Measurements from ENCODE around the gene DIDO1.

Gene DIDO1

DNA sequence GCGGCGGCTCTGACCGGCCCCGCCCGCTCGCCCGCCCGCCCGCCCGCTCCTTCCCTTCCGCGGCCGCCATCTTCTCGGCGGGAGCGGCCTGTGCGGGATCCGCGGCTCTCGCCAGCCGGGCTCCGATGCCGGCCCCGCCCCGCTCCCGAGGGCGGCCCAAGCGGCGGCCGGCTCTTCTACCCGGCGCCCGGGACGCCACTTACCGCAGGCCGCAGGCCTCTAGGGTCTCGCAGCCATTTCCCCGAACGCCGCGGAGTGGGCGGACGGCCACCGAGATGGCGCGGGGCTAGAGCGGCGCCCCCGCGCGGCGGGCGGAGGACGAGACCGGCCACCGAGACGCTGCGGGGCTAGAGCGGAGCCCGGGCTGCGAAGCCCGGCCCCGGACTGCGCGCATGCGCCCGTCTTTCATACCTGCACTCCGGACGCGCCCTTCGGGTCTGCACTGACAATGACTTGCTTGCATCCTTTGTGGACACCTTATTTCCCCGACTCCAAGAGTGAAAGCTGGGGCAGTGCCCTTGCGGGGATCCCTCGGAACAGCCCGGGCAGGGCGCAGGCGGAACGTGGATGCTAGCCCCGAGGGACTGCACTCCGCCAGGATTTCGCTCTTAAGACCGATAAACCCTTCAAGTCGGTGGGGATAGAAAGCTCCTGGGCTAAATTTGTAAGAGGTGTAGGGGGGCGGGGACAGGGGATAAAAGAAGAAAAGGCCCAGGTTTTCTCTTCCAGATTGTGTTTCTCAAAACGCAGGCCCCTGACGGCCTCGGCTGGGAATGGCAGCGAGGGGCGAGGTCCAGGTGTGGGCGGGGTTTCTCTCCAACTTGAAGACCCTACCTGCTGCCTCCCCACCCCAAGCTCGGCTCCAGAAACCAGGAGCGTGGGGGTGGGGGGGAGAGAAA lies at the start of gene DIDO1:
TSS of gene DIDO1 (minus strand) at position 277 of the 899 bp plus-strand sequence.
- peak; percentile 96 for DNase-seq (ENCODE audit: extremely low spot score, insufficient read length, low read depth)
- FAIRE-seq = peak; percentile 80

DNA sequence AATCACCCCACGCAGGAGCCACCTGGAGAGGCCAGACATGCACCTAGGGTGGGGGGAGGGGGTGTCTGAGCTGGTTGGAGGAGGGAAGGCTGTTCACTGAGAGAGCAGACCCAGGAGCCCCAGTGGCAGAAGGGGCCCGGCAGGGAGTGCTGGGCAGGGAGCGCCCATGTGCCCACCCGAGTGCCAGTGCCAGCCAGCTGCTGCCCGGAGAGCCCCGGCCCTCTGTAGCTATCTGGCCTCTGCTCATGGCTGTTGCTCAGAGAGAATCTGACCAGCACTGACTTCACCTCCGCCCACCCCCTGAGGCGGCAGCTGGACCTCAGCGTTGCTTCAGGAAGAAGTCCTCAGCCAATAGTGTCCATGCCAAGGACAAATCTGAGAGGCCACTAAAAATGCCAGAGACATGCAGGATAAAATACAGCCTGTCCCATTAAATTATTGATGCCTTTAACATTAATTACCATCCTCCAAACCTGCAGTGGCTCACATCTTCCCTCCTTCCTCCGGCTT lies 49.0 kb upstream of the DIDO1 start:
- DNase-seq (ENCODE audit: extremely low spot score, insufficient read length, low read depth) (no peak), FAIRE-seq (no peak)

DNA sequence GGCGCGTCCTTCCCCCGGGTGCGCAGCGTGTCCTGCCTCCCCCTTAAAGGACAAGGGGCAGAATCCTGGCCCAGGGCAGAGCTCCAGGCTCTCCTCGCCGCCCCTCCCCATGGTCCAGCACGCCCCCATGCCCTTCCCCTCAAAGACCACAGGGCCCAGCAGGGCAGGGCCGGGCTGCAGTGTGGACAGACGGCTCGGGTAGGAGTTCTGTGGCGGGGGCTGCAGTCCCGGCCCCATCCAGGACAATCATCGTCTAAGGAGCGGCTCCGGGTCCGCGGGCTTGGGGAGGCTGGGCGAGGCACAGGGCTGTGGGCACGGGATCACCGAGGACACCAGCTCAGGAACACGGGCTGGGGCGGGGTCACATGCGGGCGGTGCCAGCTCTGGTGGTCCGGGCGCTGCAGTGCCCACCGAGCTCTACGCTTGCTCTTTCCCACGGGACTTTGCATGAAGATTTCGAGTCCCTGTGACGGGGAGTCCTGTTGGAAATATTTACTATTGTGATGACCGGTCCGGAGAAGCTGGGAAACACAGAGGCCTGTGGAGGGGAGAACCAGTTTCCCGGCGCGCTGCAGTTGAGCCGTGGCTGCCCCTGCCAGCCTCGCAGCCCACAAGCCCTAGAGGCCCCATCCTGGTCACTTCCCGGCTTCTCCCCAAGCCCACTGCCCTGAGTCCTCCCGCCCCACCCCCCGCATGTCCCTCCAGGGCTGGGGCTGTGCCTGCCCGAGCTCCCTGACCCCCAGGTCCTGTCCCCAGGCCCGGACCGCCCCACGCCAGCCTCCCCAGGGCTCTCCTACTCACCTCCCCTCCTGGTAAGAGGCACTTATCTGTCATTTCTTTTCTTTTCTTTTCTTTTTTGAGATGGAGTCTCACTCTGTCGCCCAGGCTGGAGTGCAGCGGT lies 46.8 kb upstream of the DIDO1 start:
- DNase-seq (ENCODE audit: extremely low spot score, insufficient read length, low read depth) = no peak
- no peak for FAIRE-seq

DNA sequence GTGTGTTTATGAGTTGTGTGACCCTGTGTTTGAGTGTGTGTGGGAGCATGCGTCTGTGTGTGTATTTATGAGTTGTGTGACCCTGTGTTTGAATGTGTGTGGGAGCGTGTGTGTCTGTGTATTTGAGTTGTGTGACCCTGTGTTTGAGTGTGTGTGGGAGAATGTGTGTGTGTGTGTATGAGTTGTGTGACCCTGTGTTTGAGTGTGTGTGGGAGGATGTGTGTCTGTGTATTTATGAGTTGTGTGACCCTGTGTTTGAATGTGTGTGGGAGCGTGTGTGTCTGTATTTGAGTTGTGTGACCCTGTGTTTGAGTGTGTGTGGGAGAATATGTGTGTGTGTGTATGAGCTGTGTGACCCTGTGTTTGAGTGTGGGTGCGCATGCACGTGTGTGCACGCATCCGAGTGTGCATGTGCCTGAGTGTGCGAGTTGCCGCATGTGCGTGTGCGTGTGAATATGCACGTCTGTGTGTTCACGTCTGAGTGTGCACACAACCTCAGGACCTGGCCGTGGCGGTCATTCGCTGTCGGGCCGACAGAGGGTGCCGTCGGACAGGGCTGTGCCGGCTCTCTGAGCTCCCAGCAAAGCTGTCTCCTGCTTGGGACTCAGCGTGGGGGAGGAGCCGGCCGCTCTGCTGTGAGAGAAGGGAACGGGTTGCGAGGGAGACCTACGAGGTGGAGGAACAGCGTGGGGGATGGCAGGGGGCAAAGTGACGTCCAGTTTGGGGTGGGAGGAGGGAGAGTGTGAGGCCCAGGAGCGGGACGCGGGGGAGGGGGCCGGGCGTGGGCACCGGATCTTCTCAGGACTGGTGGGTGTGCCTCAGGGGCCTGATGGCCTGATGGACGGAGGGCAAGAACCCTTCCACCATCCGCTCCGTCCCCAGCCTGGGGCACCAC lies 45.9 kb upstream of the DIDO1 start:
- DNase-seq (ENCODE audit: extremely low spot score, insufficient read length, low read depth) (peak; percentile 85), FAIRE-seq (peak; percentile 79)

DNA sequence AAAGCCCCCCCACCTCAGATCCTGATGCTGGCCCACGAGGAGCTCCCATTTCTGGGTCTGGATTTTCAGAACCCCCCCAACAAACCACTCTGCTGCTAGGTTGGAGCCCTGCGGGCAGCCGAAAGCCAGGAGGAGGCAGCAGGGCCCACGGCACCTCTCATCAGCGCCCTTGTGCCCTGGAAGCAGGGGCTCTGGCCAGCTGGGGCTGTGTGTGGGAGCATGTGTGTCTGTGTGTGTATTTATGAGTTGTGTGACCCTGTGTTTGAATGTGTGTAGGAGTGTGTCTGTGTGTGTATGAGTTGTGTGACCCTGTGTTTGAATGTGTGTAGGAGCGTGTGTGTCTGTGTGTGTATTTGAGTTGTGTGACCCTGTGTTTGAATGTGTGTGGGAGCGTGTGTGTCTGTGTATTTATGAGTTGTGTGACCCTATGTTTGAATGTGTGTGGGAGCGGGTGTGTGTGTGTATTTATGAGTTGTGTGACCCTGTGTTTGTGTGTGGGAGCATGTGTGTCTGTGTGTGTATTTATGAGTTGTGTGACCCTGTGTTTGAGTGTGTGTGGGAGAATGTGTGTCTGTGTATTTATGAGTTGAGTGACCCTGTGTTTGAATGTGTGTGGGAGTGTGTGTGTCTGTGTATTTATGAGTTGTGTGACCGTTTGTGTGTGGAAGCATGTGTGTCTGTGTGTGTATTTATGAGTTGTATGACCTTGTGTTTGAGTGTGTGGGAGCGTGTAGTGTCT lies 45.1 kb upstream of the DIDO1 start:
- FAIRE-seq = peak; percentile 45
- no peak for DNase-seq (ENCODE audit: extremely low spot score, insufficient read length, low read depth)

DNA sequence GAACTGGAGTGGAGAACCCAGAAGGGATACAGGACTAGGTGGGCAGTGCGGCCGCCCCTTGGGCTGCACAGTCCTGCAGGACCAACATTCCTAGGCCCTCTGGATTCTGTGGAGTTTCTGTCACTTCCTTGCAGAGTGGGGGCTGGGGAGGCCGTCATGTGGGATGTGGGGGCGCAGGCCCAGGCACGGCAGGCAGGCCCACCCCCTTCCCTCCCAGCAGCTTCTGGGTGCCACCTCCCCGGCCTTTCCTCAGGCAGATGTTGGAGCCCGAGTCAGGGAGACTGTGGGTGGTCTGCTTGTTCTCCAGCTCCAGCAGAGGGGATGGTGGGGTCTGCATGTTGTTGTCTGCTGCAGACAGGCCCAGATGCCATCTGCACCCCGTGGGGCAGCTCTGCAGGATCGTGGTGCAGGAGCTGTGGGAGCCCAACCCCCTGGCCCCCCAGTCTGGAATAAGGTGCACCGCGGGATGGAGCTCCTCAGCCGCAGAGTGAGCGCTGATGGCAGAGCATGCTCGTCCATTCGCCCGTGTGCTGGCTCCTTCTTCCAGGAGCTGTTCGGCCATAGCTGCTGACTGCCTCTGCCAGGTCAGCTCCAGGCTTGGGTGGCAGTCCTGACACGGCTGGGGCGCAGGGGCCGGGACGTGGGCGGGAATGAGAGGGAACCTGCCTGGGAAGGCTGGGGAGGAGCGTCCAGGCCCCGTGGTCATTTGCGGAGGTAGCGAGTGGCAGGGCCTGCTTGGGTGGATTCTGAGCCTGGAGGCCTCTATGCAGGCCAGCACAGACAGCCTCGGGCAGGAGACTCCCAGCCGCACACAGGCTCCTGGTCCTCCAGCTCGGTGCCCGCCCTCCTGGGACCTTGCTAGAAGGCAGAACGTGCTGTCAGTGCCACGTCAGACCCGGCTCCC lies 44.3 kb upstream of the DIDO1 start:
- no peak for DNase-seq (ENCODE audit: extremely low spot score, insufficient read length, low read depth)
- FAIRE-seq = no peak

DNA sequence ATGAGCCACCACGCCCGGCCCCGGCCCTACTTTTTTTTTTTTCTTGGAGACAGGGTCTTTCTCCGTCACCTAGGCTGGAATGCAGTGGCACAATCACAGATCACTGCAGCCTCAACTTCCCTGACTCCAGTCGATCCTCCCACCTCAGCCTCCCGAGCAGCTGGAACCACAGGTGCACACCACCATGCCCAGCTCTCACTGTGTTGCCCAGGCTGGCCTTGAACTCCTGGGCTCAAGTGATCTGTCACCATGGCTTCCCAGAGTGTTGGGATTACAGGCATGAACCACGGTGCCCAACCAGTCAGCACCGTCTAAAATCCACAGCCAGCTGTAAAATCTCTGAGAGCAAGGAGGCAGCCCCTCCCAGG lies 43.6 kb upstream of the DIDO1 start:
- DNase-seq (ENCODE audit: extremely low spot score, insufficient read length, low read depth) = no peak
- no peak for FAIRE-seq

DNA sequence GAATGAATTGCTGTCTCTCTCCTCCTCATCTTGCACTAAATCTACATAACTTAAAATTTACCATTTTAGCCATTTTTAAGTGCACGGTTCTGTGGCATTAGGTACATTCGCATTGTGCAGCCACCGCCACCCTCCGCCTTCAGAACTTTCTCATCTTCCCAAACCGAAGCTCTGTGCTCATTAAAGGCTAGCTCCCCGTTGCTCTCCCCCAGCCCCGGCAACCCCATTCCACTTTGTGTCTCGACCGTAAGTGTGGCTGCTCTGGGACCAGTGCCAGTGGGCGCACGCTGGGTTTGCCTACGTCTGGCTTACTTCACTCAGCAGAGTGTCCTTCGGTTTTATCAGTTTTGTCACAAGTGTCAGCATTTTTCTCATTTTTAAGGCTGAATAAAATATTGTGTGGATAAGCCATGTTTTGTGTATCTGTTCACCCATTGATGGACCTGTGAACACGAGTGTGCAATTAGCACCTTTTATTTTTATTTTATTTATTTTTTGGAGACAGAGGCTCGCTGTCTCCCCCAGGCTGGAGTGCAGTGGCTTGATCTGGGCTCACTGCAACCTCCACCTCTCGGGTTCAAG lies 43.0 kb upstream of the DIDO1 start:
- no peak for DNase-seq (ENCODE audit: extremely low spot score, insufficient read length, low read depth)
- no peak for FAIRE-seq

DNA sequence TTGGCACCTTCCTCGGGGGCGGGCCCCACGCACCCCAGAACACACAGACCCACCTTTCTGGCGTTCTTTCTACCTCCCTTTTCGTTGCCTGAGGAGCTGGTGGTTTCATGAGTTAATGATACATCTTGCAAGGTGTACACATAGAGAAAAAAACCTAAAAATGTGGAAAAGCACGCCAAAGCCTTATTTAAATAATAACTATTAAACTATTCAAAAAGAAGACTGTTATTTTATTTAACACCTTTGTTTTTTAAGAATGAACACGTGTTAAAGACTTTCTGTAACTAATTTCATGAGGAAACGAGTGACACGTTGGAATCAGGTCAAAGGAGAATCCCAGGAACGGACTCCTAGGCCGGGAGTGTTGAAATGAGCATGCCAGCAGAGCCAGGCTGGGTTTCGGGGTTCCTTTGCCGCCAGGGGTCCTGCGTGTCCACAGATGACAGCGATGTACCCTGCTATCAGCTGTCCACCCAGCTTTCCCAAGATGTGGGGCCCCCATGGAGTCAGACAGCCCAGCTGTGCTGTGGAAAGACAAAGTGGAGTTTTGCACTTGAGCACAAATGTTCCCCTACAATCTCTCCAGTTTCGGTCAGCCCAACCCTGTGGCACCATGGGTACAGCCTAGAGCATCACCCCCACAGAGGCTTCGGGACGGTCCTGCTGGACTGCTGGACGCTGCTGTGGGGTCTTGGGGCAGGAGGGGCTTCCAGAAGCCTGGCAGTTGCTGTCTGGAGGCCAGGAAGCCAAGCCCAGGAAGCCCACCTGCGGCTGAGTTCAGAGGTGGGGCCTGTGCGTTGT lies 42.3 kb upstream of the DIDO1 start:
- FAIRE-seq = no peak
- DNase-seq (ENCODE audit: extremely low spot score, insufficient read length, low read depth) = no peak

DNA sequence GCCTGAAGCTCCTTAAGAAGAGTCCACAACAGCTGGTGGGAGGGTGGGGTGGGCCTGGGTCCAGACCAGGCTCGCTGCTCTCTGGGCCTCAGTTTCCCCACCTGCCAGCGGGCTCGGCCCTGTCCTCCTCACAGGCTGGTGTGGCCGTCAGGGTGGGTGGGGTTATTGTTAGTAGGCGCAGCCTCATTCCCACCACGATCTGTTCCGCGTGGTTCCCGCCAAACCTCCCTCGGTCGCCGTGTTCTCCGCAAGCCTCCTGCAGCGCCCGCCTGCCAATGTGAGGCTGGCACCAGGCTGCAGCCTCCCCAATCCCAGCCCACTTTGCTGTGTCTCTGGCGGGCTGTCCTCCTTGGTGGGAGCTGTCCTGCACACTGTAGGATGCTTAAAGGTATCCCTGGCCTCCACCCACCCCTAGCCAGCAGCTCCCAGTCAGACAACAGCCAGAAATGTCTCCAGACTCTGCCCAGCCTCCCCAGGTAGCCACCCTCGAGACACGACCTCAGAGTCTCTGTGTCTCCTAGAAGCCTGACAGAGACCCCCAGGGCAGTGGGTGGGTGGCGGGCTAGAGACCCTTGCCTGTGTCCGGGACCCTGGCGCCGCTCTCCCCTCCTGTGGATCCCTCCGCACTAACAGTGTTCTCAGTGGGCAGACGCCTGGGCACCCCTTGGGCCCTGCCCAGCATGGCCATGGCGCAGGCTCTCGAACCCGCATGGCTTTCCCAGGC lies 41.5 kb upstream of the DIDO1 start:
- FAIRE-seq = no peak
- DNase-seq (ENCODE audit: extremely low spot score, insufficient read length, low read depth) = no peak

DNA sequence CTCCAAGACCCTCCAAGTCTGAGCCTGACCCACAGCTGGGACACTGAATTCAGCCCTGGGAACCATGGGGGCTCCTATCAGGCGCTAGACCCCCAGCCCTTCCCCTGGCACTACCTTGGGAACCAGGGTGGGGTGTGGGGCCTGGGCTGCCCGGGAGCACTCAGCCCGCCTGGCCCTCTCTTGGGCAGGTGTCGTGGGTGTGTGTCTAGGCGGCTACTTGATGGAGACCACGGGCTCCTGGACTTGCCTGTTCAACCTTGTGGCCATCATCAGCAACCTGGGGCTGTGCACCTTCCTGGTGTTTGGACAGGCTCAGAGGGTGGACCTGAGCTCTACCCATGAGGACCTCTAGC lies 40.8 kb upstream of the DIDO1 start:
- DNase-seq (ENCODE audit: extremely low spot score, insufficient read length, low read depth) (no peak), FAIRE-seq (no peak)

DNA sequence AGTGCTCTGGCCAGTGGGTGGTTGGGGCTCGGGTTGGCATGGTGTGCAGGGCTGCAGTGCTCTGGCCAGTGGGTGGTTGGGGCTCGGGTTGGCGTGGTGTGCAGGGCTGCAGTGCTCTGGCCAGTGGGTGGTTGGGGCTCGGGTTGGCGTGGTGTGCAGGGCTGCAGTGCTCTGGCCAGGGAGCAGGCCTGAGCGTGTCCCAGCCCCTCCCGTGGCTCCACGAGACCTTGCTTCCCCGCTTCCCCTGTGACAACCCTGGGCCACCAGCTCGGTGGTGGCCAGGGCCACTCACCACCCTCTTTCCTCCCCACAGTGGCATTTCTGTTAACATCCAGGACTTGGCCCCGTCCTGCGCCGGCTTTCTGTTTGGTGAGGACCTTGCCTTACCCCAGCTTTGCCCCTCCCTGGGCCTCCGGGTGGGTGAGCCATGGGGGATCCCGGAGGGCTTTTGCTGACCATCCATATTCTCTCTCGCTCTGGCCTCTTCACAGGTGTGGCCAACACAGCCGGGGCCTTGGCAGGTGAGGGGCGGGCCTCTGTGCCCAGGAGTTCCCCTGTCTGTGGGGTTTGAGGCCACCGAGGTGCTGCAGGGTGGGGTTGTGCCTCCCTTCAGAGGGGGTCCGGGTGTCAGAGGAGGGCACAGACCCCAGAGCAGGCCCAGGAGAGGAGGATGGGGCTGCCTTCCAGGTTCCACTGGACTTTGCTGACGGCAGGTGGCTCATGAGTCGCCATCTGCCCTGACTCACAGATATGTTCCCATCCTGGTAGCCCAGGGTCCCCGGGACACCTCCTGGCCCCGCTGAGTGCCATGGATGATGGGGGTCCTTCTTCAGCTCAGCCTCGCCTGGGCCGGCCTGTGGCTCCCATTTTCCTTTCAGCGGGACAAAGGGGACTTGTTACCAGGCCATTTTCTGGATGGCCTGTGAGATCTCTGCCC lies 40.2 kb upstream of the DIDO1 start:
- DNase-seq (ENCODE audit: extremely low spot score, insufficient read length, low read depth) (no peak), FAIRE-seq (no peak)

DNA sequence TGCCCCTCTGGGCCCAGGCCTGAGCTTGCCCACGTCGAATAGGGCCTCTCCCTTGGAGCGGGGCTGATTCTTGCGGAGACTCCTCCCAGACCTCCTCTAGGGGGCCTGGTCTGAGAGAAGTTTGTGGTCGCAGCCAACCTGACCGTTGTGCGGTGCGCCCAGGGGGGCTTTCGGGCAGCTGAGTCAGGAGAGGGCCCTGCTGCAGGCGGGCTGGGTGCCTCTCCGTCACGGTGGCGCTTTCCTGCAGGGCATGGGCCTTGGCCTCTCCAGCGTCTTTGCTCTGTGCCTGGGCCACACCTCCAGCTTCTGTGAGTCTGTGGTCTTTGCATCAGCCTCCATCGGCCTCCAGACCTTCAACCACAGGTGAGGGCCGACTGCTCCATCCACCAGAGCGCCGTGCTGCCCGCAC lies 39.1 kb upstream of the DIDO1 start:
- DNase-seq (ENCODE audit: extremely low spot score, insufficient read length, low read depth) = no peak
- no peak for FAIRE-seq

DNA sequence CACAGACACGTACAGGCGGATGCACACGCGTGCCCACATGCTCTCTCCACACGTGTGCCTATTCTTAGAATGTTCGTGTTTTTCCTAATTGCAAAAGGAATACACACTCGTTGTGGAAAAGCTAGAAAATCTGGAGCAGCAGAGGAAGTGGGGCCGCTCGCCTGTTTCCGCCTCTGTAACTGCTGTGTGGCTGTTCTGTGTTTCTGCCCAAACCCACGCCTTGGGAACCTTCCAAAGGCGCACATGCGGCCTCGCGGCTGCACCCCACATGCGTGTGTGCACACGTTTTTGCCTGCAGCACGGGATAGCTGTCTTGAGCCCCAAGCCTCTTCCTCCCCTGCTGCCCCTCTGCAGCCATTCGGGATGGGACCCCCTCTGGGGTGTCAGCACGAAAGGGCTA lies 38.4 kb upstream of the DIDO1 start:
- no peak for DNase-seq (ENCODE audit: extremely low spot score, insufficient read length, low read depth)
- no peak for FAIRE-seq

DNA sequence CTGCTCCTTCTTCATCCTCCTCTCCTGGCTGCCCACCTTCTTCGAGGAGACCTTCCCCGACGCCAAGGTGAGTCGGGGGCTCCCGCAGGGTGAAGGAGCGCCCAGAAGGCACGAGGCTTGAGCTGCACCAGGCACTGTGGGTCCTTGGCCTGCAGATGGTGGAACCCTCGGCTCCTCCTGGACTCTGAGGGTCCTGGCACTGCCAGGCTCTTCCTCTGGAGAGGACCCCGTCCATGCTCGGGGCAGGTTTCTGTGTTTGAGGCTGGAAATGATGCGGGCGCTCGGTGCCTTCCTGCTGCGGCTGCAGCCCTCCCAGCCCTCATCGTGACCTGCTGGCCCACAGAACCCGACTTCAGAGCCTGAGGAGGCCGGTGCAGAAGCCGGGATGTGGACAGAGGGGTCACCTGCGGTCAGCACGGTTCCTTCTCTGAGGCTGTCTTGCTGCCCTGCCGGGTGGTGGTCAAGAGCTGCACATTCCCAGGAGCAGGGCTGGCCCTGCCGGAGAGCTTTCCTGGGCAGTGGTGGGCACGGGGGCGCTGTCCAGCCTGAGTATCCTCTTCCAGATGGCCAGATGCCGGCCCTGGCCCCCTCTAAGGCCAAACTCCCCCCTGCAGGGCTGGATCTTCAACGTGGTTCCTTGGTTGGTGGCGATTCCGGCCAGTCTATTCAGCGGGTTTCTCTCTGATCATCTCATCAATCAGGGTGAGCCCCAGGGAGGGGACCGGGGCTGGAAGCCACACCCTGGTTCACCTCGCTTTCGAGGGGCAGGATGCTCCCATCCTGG lies 37.5 kb upstream of the DIDO1 start:
- FAIRE-seq (no peak), DNase-seq (ENCODE audit: extremely low spot score, insufficient read length, low read depth) (no peak)
